HG03575 (cell line): ENCODE data around the gene SARDH.
"Not testable (repeated sequence)": the region's sequence is repeated elsewhere in the genome, so short reads cannot be mapped to it uniquely, and the experiment has no call there.

Experiments
- ATAC-seq: cut with Tn5 transposase; IDR thresholded peaks from one replicate; pipeline ENCODE4 v1.9.1; 2021; ENCODE audit not compliant: unreplicated experiment, insufficient number of reproducible peaks, low FRiP score; ENCODE audit errors: extremely low read depth

The SARDH gene

DNA sequence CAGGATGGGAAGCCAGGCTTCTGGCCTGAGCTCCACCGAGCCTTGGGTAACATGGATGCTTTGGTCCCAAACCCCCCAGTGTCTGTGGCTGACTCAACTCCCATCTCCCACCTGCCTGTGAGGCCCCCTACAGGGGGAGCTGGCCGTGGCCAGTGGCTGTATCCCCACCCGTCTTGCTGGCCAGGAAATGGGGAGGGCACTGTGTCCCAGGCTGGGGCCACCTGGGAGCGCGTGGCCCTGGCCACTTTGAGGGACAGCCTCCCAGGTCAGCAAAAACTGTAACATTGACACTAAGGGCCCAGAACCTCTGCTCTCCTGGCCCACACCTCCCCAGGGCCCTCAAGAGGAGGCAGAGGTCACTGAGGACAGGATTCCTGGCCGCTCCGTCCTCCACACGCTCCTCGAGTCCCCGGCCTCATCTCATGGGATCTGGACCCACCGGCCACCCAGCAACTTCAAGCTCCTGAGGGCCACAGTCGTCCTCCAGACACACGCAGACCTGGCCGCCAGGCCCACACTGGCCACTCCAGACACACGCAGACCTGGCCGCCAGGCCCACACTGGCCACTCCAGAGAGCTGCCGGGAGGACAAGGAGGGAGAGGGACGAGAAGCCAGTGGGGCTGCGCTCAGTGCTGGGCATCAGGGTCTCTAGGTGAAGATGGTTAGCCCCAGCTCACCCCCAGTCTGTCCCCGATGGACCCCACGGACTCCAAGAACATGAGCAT lies 57.7 kb downstream of the SARDH start:
- ATAC-seq = no peak

DNA sequence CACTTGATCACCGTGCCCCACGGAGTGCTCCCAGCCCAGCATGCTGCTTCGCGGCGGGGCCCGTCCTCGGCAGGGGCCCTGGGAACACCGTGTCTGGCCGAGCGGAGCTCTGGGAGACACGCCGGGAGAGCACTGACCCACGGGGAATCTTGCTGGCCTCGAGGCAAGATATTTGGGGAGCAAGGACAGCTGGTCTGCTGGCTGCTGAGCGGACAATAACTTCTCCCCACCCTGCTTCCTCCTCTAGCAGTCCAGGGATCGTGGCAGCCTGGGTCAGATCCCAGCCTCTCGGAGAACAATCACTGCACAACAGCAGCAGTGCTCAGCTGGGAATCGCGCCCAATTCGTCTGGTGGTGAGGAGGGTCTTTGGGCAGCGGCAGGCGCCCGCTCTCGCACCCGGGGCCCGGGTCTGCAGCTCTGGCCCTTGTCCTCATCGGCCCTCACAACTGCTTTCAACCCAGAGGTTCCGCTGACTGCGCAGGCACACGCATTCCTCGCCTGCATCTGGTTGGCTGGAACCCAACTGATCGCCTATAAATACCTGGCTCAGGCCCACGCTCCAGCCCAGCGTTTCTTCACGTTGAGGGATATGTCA lies 58.6 kb downstream of the SARDH start:
- ATAC-seq = no peak

DNA sequence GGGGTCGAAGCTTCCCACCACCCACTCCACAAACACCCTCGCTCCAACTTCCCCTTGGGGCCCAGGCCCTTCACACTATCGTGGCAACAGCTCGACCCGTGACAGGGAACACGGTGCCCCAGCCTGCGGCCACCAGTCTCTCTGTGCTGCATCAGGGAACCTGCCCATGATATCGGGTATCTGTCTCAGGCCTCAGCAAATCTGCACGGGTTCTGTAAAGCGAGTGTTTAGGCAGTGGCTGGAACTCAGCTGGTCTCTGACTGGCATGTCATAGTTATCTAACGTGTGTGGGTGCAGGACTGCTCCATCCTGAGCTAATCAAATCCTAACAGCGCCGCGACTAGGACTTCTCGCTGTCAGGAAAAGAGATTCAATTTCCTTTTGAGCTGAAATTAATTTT lies 59.1 kb downstream of the SARDH start:
- ATAC-seq = no peak

DNA sequence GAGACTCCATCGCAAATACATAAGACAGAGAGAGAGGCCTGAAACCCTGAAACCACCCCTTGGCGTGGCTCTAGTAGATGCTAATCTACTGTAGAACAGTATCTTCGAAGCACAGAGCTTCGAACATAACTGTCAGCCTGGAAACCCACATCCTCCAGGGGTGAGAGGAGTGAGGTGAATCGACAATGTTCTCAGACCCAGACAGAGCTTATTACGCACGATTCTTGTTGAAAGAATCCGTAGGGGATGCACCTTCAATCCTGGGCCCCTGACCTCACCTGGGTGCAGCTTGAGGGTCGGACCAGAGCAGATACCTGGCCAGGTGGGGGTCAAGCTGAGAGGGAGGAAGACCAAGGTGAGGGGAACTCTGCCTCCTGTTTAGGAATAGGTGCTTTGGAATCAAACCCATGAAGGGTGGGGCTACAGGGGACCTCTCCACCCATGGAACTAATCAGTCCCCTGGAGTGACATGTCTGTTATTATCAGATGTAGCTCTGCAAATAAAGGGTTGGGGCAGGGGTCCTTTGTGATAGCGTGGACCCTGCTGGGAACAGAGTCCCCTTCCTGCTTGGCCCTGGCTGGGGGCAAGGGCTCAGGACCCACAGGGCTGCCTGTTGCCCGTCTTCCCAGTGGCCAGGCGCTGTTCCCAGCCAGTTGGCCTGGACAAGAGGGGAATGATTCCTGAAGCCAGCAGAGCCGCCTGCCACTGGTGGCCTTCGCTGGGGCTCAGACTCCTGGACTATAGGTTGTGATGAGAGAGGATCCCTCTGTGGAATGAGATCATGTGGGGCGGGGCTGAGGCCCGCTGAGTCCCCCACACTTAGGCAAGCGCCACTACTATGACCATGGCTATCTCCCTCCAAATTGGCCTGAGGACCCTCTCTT lies 60.8 kb downstream of the SARDH start:
- ATAC-seq = no peak

DNA sequence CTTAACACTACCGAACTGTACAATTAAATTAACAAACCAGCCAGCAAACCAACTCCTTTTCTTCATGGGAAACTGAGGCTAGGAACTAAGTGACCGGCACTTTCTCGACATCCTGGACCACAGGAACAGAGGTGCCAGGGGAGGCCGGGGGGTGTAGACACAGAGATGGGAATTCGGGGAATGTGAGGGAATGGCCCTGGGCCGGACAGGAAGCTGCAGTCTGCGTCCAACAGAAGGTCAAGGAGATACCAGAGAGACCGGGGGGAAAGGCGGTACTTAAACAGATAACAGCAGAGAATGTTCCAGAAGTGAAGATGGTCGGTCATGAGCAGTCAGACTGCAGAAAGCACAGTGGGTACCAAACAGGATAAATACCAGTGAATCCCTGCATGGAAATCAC lies 61.7 kb downstream of the SARDH start:
- ATAC-seq = no peak

DNA sequence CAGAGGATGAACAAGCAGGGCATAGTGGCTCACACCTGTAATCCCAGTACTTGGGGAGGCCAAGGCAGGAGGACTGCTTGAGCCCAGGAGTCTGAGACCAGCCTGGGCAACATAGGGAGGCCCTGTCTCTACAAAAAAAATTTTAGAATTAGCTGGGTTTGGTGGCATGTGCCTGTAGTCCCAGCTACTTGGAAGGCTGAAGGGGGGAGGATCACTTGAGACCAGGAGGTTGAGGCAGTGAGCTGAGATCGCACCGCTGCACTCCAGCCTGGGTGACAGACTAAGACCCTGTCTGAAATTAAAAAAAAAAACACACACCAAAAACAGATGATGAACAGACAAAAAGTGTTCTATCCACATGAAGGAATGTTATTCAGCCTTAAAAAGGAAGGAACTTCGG lies 62.4 kb downstream of the SARDH start:
- not testable (repeated sequence) for ATAC-seq

DNA sequence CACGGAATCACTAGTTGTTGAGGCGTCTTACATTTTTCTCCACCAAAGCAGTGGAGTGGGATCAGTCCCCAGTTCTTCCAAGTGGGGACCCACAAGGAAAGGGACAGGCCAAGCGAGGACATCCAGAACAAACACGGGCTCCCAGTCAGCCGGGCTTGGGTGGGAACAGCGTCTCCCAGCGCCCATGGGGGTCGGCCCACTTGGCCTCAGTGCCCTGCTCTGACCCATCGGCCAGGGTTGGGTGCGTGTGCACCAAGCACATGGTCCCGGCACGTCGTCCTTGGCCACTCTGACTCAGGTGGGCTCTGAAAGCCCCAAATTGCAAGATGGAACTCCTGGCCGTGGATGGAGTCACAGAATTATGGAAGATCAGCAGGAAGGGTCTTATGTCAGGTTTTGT lies 64.1 kb downstream of the SARDH start:
- no peak for ATAC-seq

DNA sequence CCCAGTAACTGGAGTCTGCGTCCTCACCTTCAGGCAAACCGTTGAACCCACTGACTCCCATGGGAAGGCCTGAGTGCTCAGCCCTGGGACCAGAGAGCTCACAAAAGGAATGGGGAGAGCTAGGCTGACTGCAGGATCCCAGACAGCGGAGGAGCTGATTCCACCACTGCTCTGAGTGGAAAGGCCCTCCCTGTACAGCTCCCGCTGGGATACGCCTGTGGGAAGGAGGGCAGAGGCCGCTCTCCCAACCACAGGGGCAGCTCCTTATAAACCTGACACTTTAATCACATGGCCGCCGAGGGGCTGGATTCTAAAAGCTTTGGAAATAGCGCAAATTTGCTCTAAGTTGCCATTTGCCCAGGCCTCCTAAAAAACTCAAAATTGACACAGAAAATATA lies 64.9 kb downstream of the SARDH start:
- ATAC-seq = no peak

DNA sequence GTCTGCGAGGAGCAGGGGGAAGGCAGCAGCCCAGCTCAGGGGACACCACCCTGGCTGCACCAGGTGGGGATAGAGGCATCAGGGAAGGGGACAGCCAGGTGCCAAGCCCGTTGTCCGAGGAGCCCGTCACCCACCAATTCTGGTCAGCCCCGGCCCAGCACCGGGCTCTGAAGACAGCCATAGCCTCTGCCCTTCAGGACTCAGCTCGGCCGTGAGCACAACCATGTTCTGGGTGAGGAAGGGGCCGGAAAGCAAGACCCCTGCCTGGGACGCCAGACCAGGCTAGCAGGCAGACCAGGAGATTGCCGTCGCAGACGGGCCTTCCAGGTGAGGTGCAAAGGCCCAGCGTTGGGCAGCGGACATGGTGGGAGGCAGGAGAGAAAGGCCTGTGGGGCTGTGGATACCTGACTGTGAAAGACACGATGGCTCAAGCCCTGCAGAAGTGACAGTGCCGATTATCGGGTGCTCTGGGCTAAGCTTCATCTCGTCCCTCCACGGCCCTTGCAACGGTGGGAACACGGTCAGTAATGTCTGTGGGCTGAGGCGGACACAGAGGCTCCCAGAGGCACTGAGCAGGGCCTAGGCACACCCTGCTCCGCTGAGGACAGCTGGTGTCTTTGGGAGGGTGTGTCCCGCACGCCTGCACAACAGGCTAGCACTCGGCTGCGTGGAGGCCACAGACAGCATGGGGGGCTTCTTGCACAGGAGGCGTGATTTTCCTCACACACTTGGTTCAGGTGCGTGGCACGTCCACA lies 65.5 kb downstream of the SARDH start:
- no peak for ATAC-seq

DNA sequence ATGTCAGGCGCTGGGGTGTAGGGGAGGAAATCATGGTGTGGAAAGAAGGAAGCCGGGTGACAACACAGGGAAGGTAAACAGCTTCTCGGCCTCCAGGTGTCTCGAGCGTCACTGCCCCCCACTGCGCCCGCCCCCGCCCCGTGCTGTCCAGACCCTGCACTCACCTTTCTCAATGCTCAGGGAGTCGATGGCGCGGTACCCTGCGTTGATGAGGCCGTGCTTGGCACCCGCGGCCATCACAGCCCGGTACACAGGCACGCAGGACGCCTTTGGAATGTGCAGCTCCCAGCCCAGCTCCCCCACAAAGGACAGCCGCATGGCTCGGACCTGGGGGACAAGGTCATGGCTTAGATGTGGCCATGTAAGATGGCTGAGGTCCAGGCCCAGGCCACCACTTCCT lies 66.8 kb downstream of the SARDH start:
- ATAC-seq = no peak

DNA sequence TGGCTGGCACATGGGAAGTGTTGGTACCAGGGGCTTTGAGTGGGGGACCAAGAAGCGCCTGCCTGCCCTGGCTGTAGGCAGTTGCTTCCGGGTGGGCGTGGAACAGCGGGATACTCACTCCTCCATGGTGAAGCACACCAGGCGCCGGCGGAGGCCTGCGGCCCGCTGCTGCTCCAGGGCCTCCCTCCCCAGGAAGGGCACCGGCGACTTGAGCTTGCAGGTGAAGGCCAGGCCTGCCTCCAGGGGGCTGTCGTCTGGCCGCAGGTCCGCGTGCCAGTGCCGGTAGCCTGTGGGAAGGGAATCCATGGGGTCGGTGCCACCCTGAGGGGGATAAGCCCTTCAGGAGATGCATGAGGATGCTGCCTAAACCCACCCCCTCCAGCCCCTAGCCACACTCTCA lies 67.7 kb downstream of the SARDH start:
- no peak for ATAC-seq

DNA sequence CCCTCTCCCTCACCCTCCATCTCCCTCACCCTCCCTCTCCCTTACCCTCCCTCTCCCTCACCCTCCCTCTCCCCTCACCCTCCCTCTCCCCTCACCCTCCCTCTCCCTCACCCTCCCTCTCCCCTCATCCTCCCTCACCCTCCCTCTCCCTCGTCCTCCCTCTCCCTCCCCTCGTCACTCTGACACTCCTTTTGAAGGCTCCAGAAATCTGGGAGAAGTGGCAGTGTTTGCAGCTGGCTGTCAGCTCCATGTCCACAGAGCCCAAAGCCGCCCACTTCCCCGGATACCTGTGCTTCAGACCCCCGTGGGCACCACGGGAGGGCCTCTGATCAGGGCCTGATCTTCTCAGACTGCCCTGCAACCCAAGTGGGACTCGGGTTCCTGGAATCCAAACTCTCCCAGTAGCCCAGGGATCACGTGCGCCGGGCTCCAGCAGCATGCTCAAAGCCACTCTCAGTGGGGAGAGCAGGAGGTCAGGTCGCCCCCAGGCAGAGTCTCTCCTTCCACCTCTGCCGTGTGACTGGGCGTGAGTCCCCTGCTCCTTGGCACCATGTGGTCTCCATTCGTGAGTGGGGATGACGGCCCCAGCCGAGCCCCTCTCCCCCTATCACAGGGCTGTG lies 68.9 kb downstream of the SARDH start:
- ATAC-seq = no peak

DNA sequence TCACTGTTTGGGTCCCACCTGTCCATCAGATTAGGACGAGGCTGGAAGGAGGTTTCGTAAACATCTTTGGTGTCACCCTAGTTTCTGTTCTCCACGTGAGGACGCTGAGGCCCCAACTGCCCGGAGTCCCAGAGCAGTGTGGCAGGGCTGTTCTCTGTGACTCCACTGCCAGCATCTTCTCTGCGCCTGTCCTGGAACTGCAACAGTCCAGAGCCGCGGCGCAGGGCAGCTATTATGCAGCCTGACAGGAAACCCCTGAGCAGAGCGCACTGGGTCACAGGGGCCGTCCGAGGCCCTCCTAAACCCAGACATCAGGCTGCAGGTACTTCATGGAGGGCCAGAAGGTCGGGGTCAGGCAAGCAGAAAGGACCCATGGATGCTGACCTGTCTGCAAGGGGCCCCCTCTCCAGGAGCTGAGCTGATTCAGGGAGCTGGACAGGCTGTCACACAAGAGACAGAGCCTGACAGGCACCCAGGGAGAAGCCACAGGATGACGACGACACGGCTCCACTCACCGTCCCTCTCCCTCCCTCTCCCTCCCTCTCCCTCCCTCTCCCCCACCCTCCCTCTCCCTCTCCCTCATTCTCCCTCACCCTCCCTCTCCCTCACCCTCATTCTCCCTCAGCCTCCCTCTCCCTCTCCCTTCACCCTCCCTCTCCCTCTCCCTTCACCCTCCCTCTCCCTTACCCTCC lies 70.2 kb downstream of the SARDH start:
- ATAC-seq = no peak

DNA sequence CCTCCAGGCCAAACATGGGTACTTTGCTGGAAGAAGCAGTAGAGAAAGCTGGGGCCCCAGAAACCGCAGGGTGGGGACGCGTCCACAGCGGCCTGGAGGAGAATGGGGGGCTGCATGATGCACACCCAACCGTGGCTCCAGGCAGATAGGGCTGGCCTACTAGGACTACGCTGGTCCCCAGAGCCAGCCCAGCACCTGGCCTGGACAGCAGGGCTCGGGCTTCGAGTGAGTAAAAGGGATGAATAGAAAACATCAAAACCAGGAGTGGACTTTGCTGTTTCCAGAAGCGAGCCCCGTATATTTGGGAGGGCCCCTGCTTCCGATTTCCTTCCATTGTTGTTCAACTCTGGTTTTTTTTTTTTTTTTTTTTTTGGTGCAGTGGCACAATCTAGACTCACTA lies 71.3 kb downstream of the SARDH start:
- no peak for ATAC-seq

DNA sequence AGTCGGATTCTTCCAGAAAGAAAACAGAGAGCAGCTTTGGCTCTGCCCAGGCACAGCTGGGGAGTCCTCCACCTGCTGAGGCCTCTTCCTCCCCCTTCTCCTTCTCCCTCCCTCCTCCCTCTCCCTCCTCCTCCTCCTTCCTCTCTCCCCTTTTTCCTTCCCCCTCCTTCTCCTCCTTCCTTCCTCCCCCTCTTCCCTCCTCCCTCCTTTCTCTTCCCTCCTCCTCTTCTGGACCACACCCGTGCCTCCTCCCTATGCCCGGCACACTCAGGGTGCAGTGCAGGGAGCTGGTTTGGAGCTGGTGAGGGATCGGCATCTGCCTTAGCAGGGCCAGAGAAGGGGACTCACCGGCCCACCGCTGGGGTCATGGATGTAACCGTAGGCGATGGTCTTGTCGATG lies 71.8 kb downstream of the SARDH start:
- no peak for ATAC-seq

DNA sequence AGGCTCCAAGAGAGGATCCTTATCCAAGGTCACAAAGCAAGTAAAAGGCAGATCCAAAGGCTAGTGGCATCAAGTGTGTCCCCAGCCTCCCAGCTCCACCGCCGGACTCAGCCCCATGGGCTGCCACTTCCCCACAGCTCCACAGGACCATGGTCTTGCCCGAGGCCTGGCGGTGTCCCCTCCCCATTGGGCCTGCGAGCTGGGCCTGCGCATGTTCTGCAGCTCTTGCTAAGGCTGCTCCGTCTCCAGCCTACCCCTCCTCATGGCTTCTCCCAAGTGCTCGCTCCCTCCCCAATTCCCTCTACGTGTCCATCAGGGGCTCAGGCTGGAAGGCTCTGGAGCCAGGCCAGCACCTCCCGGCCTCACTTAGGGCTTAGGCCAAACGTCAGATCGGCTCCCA lies 72.6 kb downstream of the SARDH start:
- no peak for ATAC-seq

DNA sequence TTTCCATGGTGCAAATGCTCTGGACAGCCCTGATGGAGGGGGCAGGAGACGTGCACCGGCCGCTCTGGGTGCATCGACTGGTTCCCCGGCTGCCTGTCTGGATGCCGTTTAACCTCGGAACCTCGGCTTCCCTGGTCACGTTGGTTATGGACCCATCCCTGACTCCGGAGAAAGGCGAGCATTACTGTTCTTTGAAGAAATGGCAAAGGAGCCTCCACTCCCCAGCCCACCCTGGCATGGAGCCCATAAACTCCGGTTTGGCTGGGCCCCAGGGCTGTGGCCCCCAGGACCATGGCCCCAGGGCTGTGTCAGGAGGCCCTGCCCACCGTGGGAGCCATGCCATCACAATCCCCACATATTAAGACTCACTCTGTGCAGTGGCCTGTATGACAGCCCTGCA lies 73.1 kb downstream of the SARDH start:
- no peak for ATAC-seq

DNA sequence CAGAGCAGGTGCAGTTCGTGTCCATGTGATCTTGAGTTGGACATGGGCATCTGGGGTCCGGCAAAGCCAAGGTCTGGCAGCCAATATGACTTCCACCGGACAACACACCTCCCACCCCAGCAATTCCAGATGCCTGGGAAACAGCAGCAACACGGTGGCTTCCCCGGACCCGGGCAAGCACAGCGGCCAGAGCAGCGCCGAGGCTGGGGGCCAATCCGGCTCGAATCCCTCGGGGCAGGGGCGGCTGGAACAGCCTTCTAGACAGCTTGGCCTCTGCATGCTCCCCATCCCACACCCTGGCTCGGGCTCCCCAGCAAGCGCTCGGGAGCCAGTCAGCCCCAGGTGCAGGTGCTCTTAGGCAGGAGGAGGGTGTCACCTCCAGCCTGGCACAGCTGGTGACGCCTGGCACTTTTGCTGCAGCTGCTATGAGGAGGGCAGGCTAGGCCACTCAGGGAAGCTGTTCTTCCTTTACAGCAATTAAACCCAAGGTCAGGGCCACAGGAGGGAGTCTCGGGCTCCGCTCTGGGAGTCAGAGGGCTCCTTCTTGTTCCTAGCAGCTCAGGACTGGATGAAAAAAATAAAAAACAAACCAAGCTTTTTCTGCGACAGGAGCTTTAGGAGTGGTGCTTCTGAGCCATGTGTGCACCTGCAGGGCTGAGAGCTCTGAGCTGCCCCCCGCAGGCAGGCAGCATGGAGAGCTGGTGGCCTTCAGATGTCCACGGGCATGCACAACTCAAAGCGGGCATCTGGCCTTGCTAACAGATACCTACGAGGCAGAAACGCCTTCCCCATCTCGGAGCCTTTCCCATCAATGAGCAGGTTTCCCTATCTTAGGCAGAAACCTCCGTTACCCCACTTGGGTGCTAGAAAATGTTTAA lies 73.7 kb downstream of the SARDH start:
- ATAC-seq = no peak
